Epithelial cell of esophagus (primary cell): Measurements from ENCODE around the gene PRSS1.
"Not testable (repeated sequence)": the region's sequence is repeated elsewhere in the genome, so short reads cannot be mapped to it uniquely, and the experiment has no call there.

Experiments
- DNase-seq: peaks from one replicate; pipeline ENCODE4 v3.0.0; 2010; ENCODE audit warnings: low read depth
- H3K4me3 ChIP-seq: 2 replicates; pipeline ENCODE4 v1.5.1; 2011; ENCODE audit warnings: mild to moderate bottlenecking, low read length, control low read depth
- CTCF ChIP-seq: IDR thresholded peaks from 2 replicates; pipeline ENCODE4 v1.5.1; 2011; ENCODE audit warnings: low read depth, mild to moderate bottlenecking, low read length, control low read depth, inconsistent platforms; ENCODE audit not compliant: insufficient read depth; ENCODE audit errors: missing control alignments

Gene PRSS1

GRCh38 chr7:142722248-142722794 is 27.0 kb upstream of the PRSS1 start:
- no peak overlapping the region for H3K4me3 ChIP-seq
- TF ChIP-seq CTCF, result no peak
- no peak for DNase-seq

- DNase-seq, result no peak
- no peak overlapping the region for H3K4me3 ChIP-seq
- TF ChIP-seq CTCF, result no peak
Measured at GRCh38 chr7:142733271-142733670, 16.0 kb upstream of the PRSS1 start.

- no peak overlapping the region for H3K4me3 ChIP-seq
- TF ChIP-seq CTCF, result no peak
- DNase-seq, result no peak
Measured at GRCh38 chr7:142739923-142740492, 9.3 kb upstream of the PRSS1 start.

GRCh38 chr7:142740786-142741185 is 8.5 kb upstream of the PRSS1 start:
- H3K4me3 ChIP-seq, result no peak overlapping the region
- TF ChIP-seq CTCF, result no peak
- DNase-seq, result no peak

GRCh38 chr7:142741932-142742331 is 7.3 kb upstream of the PRSS1 start:
- H3K4me3 ChIP-seq, DNase-seq: not testable (repeated sequence)

- no peak overlapping the region for H3K4me3 ChIP-seq
- DNase-seq, result peak; percentile 9
- TF ChIP-seq CTCF, result no peak
Measured at GRCh38 chr7:142745091-142745635, 4.1 kb upstream of the PRSS1 start.

- H3K4me3 ChIP-seq, result no peak overlapping the region
- DNase-seq, result no peak
- no peak for TF ChIP-seq CTCF
Measured at GRCh38 chr7:142745745-142746144, 3.5 kb upstream of the PRSS1 start.
